Activated B cell treated with CpG ODN at 0.5 μM for 24 hours (primary cell): Measurements from ENCODE around the gene ZFP62. TPM values are rescaled to one million over a fixed set of nuclear protein-coding genes. Genes with fewer than 3 reads are reported as not detected.

Experiments
- ATAC-seq: fragments of 200-7000 bp; cut with Tn5 transposase; one replicate; pipeline ENCODE4 v1.10.0; 2021; ENCODE audit warnings: low read depth, mild to moderate bottlenecking, moderate library complexity
- CTCF ChIA-PET: fragments of 350-600 bp; sonication (Branson Sonifier 250); formaldehyde crosslinking; loops from one replicate; lab custom pipeline; 2021; ENCODE audit warnings: antibody characterized with exemption; lab: Charles Lee
- POLR2A ChIA-PET: fragments of 350-600 bp; sonication (Branson Sonifier 250); formaldehyde crosslinking; loops from one replicate; lab custom pipeline; 2021; ENCODE audit warnings: antibody characterized with exemption; lab: Charles Lee
- DNase-seq: peaks from one replicate; pipeline ENCODE4 v3.0.0; 2022
- H3K27ac Mint-ChIP-seq: one replicate; pipeline ENCODE4 v1.8.0; 2020; ENCODE audit warnings: mixed read lengths
- H3K27me3 Mint-ChIP-seq: one replicate; pipeline ENCODE4 v1.8.0; 2021; ENCODE audit warnings: mixed read lengths
- H3K36me3 Mint-ChIP-seq: one replicate; pipeline ENCODE4 v1.8.0; 2021; ENCODE audit warnings: low read depth, mixed read lengths
- H3K4me1 Mint-ChIP-seq: one replicate; pipeline ENCODE4 v1.8.0; 2021; ENCODE audit warnings: mixed read lengths
- H3K4me3 Mint-ChIP-seq: one replicate; pipeline ENCODE4 v1.8.0; 2020; ENCODE audit warnings: mild to moderate bottlenecking, mixed read lengths
- H3K9me3 Mint-ChIP-seq: one replicate; pipeline ENCODE4 v1.8.0; 2020; ENCODE audit warnings: mixed read lengths
- CTCF ChIP-seq: fragments of 200-600 bp; IDR thresholded peaks from one replicate; pipeline ENCODE4 v1.8.0; 2022; ENCODE audit warnings: antibody characterized with exemption, mild to moderate bottlenecking
- intact Hi-C: fragments of 100-400 bp; cut with micrococcal nuclease; formaldehyde crosslinking; loops from one replicate; pipeline ENCODE4 v1.15.1; 2024
- total RNA-seq: library from RNA; stranded (reverse); gene quantifications from 2 replicates; pipeline ENCODE4 v1.2.3, GENCODE V29; 2022

The ZFP62 gene
- total RNA-seq, 1 donor from 2014 or later = 45.6 TPM

GRCh38 chr5:180853121-180853847 lies 7.8 kb downstream of the ZFP62 start:
- no peak overlapping the region for H3K27ac Mint-ChIP-seq
- intact Hi-C loops = no loop called here
- peaks cover 3% of the 10 kb centered on the region for H3K9me3 Mint-ChIP-seq
- DNase-seq = no peak
- no peak for ATAC-seq
- peaks cover 73% of the 10 kb centered on the region for H3K36me3 Mint-ChIP-seq
- CTCF ChIA-PET = no interaction called here
- no peak for TF ChIP-seq CTCF
- H3K27me3 Mint-ChIP-seq = no peaks in the 10 kb centered on the region
- POLR2A ChIA-PET = interaction anchor here (1.2 kb wide), 1 partner anchor 8 kb away, joined by 3 read pairs; the partner anchor contains the start of gene ZFP62
- no peak overlapping the region for H3K4me3 Mint-ChIP-seq
- H3K4me1 Mint-ChIP-seq = no peaks in the 10 kb centered on the region

GRCh38 chr5:180852495-180852894 lies 8.6 kb downstream of the ZFP62 start:
- ChIA-PET CTCF (no interaction called here), POLR2A (interaction anchor here (0.7 to 1.2 kb wide), 2 partner anchors 9 to 18 kb away, joined by 3 to 5 read pairs; partner anchors contain the start of gene ZFP62)
- Mint-ChIP-seq H3K36me3 (peaks cover 79% of the 10 kb centered on the region), H3K27me3 (no peaks in the 10 kb centered on the region), H3K4me1 (no peaks in the 10 kb centered on the region), H3K27ac (no peak overlapping the region), H3K4me3 (no peak overlapping the region), H3K9me3 (peaks cover 3% of the 10 kb centered on the region)
- intact Hi-C loops = no loop called here
- DNase-seq (no peak), ATAC-seq (no peak)
- TF ChIP-seq CTCF = no peak

GRCh38 chr5:180850434-180851078 lies 10.5 kb downstream of the ZFP62 start:
- Mint-ChIP-seq H3K36me3 (peaks cover 78% of the 10 kb centered on the region), H3K27me3 (no peaks in the 10 kb centered on the region), H3K9me3 (peaks cover 3% of the 10 kb centered on the region), H3K4me3 (no peak overlapping the region), H3K27ac (no peak overlapping the region), H3K4me1 (no peaks in the 10 kb centered on the region)
- ATAC-seq (no peak), DNase-seq (no peak)
- CTCF ChIA-PET = no interaction called here
- POLR2A ChIA-PET = interaction anchor here (0.6 to 2.7 kb wide), 3 partner anchors 19 to 40 kb away, joined by 3 to 11 read pairs (median 4); no protein-coding TSS in a partner anchor
- TF ChIP-seq CTCF = no peak
- intact Hi-C loops = no loop called here

- ChIA-PET CTCF (no interaction called here), POLR2A (interaction anchor here (0.6 to 2.7 kb wide), 4 partner anchors 10 to 207 kb away, joined by 3 to 11 read pairs (median 4); no protein-coding TSS in a partner anchor)
- Mint-ChIP-seq H3K9me3 (peaks cover 3% of the 10 kb centered on the region), H3K36me3 (peaks cover 73% of the 10 kb centered on the region), H3K27me3 (no peaks in the 10 kb centered on the region), H3K4me1 (no peaks in the 10 kb centered on the region), H3K27ac (no peak overlapping the region), H3K4me3 (no peak overlapping the region)
- intact Hi-C loops = no loop called here
- ATAC-seq = no peak
- TF ChIP-seq CTCF = no peak
- DNase-seq = no peak
Observed at GRCh38 chr5:180849827-180850226, 11.2 kb downstream of the ZFP62 start.

GRCh38 chr5:180848878-180849277 lies 12.2 kb downstream of the ZFP62 start:
- CTCF ChIA-PET = no interaction called here
- DNase-seq (no peak), ATAC-seq (no peak)
- TF ChIP-seq CTCF = no peak
- no peak overlapping the region for H3K4me3 Mint-ChIP-seq
- POLR2A ChIA-PET = interaction anchor here (2.7 kb wide), 1 partner anchor 17 kb away, joined by 11 read pairs; no protein-coding TSS in a partner anchor
- H3K27ac Mint-ChIP-seq = no peak overlapping the region
- intact Hi-C loops = no loop called here
- H3K4me1 Mint-ChIP-seq = no peaks in the 10 kb centered on the region
- H3K36me3 Mint-ChIP-seq = peaks cover 68% of the 10 kb centered on the region
- no peaks in the 10 kb centered on the region for H3K27me3 Mint-ChIP-seq
- peaks cover 3% of the 10 kb centered on the region for H3K9me3 Mint-ChIP-seq
